ENCODE measurements around the gene BUB1.
"Not testable (repeated sequence)": the region's sequence is repeated elsewhere in the genome, so short reads cannot be mapped to it uniquely, and the experiment has no call there.

The BUB1 gene

GRCh38 chr2:110589677-110590330 is 88.1 kb downstream of the BUB1 start:
- not testable (repeated sequence) for DNase-seq

- DNase-seq = not testable (repeated sequence)
Observed at GRCh38 chr2:110588520-110588919, 89.3 kb downstream of the BUB1 start.

Data from stimulated activated naive CD4-positive, alpha-beta T cell treated with Interleukin-2 at 50 U/mL for 16 hours (primary cell).